Measurements from ENCODE around the gene SORD.
"Not testable (repeated sequence)": the region's sequence is repeated elsewhere in the genome, so short reads cannot be mapped to it uniquely, and the experiment has no call there.

The SORD gene

DNA sequence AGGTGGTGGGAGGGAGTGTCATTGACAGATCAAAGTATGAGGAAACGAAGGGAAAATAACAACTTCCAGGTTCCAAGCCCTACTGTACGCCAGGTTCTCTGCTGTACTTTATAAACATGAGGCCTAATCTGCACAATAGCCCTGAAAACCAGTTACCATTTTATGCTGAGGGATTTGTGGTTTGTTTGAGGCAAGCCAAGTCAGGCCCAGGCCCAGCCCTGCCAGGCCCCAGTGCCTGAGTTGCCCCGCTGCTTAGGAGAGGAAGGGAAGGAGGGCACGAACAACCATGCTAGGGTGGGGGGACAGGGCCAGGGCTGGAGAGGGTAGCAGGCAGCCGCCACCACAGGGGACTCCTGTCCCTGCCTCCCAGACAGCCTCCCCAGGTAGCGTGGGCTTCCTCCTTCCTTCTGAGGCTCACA, 47.0 kb downstream of the SORD start:
- DNase-seq: not testable (repeated sequence)

GRCh38 chr15:45073602-45074001, 50.6 kb downstream of the SORD start:
- DNase-seq: not testable (repeated sequence)

- DNase-seq: not testable (repeated sequence)
Measured at GRCh38 chr15:45075440-45076320, 52.7 kb downstream of the SORD start.

DNA sequence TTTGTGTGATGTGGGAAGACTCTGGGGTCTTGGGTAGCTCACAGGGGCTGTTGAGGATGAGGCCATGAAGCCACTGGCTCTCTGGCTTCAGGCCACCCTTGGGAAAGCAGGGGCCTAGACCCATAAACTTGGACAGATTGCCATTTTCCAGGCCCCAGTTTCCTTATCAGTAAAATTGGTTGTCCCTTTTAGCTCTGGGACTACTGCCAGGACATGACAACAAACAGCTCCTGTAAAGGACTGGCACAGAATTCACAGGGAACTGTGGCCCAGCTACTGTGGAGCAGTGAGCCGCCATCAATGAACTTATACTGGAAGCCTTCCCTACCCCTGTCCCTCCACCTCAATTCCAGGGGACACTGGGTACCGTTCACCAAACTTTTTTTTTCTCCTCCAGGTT, 54.4 kb downstream of the SORD start:
- DNase-seq: not testable (repeated sequence)

DNA sequence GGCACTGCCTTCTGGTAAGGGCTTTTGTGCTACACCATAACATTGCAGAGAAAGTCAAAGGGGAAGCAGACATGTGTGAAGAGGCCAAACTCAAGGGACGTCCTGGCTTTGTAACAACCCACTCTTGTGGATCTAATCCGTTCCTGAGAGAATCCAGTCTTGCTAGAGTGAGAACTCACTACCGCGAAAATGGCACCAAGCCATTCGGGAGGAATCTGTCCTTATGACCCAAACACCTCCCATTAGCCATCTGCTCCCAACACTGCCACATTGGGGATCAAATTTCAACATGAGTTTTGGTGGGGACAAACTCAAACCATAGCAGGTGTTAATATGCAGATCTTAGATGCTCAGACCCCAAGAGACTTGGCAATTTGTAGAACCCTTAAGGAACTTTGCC, 56.2 kb downstream of the SORD start:
- not testable (repeated sequence) for DNase-seq

DNA sequence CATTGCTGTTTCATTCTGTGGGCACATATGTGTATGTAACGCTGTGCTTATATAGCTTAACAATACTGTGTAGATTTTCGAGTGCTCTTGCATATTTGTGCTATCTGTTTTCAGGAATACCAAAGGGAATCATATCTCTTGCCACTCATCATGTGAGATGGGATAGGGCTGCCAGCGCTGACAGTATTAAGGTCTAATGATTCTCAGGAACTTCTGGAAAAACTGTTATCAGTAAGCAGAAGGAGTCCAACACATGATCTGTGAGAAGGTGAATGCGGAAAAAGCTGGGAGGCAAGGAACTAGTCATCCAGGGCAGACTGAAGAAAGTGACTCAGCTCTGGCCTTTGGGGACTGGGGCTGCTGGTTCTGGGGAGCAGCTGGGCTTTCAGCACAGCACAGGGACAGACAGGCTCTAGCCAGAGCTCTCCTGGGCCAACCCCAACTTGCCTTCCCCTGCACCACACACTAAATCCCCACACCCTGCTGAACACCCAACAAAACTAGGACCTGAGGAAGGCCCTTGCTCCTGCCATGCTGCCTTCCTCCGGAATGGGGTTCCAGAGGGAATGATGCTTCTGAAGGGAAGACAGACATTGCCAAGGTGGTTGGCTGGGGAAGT, 56.7 kb downstream of the SORD start:
- DNase-seq: not testable (repeated sequence)

- not testable (repeated sequence) for DNase-seq
Measured at GRCh38 chr15:45080593-45080992, 57.6 kb downstream of the SORD start.

- not testable (repeated sequence) for DNase-seq
Measured at GRCh38 chr15:45082412-45082811, 59.4 kb downstream of the SORD start.

DNA sequence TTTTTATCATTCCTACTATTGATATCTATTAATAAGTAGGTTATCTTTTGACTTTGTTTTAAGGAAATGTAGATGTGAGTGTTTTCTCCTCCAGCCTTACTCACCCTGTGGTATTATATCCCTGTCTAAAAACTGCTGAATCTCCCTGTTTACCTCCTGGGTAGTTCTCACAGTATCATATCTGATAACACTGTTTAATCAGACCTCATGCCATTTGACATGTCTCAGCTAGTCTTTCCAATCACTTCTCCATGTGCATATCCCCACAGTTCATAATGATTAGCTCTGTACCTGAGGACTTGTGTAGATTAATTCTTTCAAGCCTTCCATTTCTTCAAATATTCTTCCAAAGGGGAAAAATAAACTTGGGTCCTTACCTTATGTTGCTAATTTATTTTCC, 60.2 kb downstream of the SORD start:
- no peak for DNase-seq

DNA sequence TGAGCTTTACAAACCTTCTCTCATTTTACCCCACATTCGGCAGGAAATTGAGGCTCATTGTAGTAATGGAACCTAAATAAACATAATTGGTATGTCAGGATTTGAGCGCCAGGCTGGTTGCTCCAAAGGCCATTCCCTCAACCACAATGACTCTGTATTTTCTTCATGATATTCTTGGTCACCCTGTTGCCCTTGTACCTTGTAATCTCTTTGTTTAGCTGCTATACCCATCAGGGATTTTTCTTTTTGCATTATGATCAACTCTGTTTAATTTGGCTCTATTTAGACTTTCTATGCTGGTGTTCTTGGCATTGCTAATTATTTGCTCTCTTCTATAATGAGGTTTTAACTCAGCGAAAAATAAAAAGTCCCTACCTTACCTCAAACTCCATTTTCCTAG, 61.2 kb downstream of the SORD start:
- no peak for DNase-seq

- no peak for DNase-seq
Measured at GRCh38 chr15:45087513-45087912, 64.5 kb downstream of the SORD start.

DNA sequence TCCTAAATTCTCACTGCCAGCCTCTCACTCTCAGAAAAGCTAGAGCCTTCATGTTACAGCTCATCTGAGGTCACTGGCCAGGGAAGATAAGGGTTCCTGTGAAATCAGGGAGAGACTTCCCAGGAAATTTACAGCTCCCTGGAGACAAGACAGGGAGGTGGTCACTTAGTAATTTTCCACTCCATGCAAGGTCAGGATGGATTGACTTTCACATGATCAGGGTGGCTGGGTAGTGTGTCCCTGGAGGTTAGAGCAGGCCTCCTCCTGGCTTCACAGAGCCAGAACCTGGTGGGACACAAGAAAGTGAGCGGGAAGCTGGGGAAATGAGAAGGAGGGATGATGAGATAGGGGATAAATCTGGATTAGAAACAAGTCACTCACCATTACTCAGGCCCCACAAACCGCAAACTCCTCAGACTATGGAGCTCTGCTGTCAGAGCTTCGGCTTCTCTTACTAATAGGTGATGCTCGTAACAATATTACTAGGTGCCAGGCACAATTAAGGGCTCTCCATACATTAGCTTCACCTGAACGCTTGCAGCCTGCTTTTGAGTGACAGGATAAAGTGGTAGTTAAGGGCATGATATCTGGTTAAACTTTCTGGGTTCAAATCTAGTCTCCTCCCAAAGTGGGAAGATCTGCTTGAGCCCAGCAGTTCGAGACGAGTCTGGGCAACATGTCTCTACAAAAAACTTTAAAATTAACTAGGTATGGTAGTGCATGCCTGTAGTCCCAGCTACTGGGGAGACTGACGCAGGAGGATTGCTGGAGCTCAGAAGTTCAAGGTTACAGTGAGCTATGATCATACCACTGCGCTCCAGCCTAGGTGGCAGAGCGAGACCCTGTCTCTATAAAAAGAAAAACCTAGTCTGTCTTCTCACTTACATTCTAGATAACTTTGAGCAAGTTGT, 66.1 kb downstream of the SORD start:
- no peak for DNase-seq

DNA sequence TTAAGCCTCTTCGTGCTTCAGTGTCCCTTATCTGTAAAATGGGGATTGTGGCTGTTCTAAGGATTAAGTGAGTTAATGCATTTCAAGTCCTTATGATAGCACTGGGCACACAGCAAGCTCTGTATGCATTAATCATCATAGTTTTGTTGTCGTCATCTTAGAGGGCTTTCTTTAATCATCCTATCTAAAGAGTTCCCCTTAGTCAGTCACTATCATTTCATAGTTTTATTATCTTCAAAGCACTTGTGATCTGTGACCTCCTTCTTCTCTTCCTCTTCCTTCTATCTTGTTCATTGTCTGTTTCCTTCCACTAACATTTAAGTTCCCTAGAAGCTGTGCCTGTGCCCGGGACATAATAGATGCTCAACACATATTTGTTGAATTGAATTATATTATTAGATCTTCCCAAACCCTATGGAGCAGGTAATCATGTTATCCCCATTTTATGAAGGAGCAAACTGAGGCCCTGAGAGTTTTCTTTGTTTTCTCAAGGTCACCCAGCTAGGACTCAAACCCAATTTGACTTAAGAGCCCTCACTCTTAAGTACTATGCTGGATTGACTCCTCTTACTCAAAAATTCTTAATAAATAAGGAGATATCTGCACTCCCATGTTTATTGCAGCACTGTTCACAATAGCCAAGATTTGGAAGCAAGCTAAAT, 66.8 kb downstream of the SORD start:
- DNase-seq: no peak

DNA sequence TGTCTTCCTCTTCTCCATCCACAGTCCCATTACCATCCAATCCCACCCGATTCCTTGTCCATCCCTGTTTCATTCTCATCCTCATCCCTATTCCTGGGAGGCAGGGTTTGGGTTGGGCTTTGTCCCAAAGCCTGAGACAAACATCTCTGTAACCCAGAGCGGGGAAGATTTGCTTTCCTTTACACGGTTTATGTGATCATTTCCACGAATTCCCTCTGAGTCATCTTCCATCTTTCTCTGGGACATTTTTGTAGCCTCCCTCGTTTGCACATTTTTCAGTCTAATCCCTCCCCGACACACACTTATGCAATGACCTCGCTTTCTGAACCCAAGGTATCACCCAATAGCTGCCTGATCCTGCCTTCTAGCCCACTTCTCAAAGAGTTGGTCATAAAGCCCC, 68.2 kb downstream of the SORD start:
- DNase-seq: no peak

DNA sequence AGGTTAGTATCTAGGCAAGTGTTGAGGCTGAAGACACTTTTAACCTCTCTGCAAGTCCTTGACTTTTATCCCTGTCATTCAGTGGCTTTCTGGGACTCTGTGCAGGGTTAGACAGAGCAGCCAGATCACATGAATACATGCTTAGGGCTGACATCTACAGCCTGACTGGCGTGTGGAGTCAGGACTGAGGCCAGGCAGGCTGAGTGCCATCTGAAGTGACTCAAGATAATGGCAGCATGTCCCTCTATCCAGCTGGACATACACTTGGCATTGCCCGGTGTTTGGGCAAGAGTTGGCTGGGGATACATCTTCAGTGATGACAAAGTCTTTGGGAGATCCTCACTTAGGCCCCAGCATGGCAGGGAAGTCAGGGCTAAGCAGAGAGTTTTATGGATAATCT, 68.6 kb downstream of the SORD start:
- no peak for DNase-seq

DNA sequence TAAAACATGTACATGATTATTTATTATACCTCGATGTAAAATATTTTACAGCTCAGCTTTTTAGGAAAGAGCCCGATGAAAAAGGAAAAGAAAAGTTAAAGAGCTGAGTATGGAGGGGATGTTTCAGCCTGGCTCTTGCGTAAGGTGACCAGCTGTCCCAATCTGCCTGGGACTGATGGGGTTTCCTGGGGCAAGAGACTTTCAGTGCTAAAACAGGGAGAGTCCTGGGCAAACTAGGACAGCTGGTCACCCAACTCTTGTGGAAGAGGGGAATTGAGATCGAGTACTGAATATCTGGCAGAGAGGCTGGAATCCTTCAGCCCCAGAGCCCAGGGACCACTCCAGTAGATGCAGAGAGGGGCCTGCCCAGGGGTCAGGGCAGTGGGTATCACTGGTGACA, 70.0 kb downstream of the SORD start:
- no peak for DNase-seq

GRCh38 chr15:45093622-45094357, 70.8 kb downstream of the SORD start:
- DNase-seq: no peak

GRCh38 chr15:45094358-45094730, 71.3 kb downstream of the SORD start:
- no peak for DNase-seq

DNA sequence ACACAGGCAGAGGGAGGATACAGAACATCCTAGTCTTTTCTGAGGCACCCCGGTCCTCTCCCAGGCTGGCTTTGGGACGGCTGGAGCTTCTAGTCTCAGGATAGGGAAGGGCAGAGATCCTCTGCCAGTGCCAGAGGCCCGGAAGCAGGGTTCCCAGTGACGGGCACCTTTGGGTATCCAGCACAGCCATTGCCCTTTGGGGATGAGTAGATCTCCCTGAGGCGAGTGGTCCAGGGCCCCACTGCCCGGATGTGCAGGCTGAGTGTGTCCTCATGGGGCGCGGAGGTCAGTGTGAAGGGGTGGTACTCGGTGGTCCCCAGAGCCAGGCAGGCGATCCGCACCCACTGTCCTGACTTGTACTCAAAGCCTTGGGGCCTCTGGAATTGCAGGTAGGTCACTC, 72.7 kb downstream of the SORD start:
- no peak for DNase-seq

DNA sequence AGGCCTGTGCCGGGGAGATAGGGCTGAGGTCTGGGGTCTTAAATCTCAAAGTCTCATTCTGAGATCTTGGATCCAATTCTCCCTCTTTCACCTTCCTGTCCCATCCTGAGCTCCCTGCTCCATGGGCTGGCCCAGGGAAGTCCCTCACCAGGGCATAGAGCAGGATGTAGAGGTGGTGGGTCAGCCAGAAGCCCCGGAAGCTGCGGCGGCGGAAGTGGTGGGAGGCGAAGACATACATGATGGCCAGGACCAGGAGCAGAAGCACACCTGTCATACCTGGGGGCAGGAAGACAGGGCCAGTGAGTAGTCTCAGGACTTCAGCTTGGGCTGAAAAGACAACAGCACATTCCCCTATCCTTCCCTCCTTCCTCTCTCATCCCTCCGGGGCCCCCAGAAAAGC, 74.5 kb downstream of the SORD start:
- no peak for DNase-seq

DNA sequence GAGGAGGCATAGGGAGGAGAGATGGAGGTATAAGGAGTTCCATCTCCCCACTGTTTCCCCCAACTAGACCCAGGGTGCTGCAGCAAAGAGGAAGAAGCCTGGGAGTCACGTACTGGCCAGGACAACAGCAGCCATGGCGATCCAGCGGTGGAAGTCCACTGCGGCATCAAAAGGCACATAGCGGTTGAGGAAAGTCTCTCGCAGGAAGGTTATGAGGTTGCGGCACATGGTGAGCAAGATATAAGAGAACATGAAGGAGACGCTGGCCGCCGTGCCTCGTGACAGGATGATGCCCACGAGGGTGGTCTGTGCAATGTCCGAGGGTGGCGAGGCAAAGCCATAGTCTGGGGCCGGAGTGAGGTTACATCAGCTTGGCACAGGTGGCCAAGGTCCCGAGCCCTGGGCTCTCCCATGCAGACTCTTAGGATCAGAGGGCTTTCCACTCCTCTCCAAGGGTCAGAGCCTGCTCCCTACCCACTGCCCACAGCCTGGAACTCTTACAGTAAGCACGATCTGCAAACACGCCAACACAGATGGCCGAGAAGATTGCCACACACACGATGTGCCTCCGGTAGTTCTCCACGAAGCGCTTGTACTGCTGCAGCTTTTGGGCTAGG, 76.7 kb downstream of the SORD start:
- DNase-seq: no peak

All from NCI-H1436 (cell line).